HL-60 (cell line): ENCODE results near the gene COX7A1.

Experiments
- DNase-seq, 2 experiments: peaks; one replicate each; pipeline ENCODE4 v3.0.0-alpha.2; 2010 to 2020; ENCODE audit warnings: low read depth in 1 of 2, low spot score in 1 of 2
- H3K27ac ChIP-seq: fragments of 250-450 bp; sonication (Bioruptor Pico); replicated peaks from 2 replicates; pipeline ENCODE4 v1.5.1; 2020; ENCODE audit warnings: mild to moderate bottlenecking, moderate library complexity
- H3K27me3 ChIP-seq: fragments of 250-450 bp; sonication (Bioruptor Pico); 2 replicates; pipeline ENCODE4 v1.5.1; 2021; ENCODE audit warnings: mild to moderate bottlenecking, moderate library complexity; ENCODE audit not compliant: insufficient read depth, poor library complexity, severe bottlenecking
- H3K4me3 ChIP-seq: replicated peaks from 2 replicates; pipeline ENCODE4 v1.5.1; 2011; ENCODE audit warnings: mild to moderate bottlenecking, control low read depth, low read length; ENCODE audit not compliant: insufficient read depth
- GABPA ChIP-seq: IDR thresholded peaks from 2 replicates; pipeline ENCODE4 v1.6.1; 2012; ENCODE audit warnings: low read depth
- POLR2AphosphoS5 ChIP-seq: IDR thresholded peaks from 2 replicates; pipeline ENCODE4 v1.6.1; 2012; ENCODE audit warnings: low read depth
- SPI1 ChIP-seq: IDR thresholded peaks from 2 replicates; pipeline ENCODE4 v1.6.1; 2012; ENCODE audit warnings: low read depth, mild to moderate bottlenecking, borderline replicate concordance
- TF ChIP-seq, protein P1 (sequence below): IDR thresholded peaks from one replicate; pipeline ENCODE4 v1.5.1; 2011; ENCODE audit warnings: low read length, control low read depth, inconsistent platforms; ENCODE audit not compliant: insufficient read depth
- TF ChIP-seq, protein P2 (sequence below): IDR thresholded peaks from 2 replicates; pipeline ENCODE4 v1.6.1; 2012; ENCODE audit warnings: low read depth; ENCODE audit not compliant: insufficient replicate concordance

The COX7A1 gene

DNA sequence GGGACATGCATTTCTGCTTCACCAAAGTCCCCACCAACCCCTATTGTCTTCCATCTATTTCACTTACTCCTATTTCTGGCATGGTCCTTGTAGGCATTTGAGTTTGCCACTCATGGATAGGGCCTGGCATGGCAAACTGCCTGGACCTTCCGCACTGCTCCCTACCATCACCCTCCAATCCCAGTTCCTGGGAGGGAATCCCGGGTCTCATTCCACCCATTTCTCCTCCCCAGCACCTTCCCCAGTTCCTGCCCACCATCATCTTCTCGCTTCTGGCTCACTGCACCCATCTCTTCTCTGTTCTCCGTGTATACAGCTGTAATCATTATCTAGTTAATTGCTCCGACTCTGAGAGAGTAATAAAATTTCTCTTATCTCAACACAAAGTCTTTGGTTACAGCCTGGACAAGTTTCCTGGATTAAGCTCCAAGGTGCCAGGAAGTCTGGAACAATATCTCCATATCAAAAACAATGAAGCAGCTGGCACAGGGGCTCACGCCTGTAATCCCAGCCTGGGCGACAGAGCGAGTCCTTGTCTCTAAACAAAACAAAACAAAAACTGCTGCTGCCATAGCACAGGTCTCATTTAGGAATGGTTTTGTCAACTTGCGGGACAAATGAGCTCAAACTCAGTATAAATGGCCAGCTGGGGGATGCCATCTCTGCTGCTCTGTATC is 17.0 kb upstream of the COX7A1 start:
- no peaks in the 10 kb centered on the region for H3K27me3 ChIP-seq
- TF ChIP-seq SPI1 (no peak), GABPA (no peak), POLR2AphosphoS5 (no peak)
- TF ChIP-seq, protein P1, sequence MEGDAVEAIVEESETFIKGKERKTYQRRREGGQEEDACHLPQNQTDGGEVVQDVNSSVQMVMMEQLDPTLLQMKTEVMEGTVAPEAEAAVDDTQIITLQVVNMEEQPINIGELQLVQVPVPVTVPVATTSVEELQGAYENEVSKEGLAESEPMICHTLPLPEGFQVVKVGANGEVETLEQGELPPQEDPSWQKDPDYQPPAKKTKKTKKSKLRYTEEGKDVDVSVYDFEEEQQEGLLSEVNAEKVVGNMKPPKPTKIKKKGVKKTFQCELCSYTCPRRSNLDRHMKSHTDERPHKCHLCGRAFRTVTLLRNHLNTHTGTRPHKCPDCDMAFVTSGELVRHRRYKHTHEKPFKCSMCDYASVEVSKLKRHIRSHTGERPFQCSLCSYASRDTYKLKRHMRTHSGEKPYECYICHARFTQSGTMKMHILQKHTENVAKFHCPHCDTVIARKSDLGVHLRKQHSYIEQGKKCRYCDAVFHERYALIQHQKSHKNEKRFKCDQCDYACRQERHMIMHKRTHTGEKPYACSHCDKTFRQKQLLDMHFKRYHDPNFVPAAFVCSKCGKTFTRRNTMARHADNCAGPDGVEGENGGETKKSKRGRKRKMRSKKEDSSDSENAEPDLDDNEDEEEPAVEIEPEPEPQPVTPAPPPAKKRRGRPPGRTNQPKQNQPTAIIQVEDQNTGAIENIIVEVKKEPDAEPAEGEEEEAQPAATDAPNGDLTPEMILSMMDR = no peak
- TF ChIP-seq, protein P2, sequence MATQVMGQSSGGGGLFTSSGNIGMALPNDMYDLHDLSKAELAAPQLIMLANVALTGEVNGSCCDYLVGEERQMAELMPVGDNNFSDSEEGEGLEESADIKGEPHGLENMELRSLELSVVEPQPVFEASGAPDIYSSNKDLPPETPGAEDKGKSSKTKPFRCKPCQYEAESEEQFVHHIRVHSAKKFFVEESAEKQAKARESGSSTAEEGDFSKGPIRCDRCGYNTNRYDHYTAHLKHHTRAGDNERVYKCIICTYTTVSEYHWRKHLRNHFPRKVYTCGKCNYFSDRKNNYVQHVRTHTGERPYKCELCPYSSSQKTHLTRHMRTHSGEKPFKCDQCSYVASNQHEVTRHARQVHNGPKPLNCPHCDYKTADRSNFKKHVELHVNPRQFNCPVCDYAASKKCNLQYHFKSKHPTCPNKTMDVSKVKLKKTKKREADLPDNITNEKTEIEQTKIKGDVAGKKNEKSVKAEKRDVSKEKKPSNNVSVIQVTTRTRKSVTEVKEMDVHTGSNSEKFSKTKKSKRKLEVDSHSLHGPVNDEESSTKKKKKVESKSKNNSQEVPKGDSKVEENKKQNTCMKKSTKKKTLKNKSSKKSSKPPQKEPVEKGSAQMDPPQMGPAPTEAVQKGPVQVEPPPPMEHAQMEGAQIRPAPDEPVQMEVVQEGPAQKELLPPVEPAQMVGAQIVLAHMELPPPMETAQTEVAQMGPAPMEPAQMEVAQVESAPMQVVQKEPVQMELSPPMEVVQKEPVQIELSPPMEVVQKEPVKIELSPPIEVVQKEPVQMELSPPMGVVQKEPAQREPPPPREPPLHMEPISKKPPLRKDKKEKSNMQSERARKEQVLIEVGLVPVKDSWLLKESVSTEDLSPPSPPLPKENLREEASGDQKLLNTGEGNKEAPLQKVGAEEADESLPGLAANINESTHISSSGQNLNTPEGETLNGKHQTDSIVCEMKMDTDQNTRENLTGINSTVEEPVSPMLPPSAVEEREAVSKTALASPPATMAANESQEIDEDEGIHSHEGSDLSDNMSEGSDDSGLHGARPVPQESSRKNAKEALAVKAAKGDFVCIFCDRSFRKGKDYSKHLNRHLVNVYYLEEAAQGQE = no peak
- no peak overlapping the region for H3K4me3 ChIP-seq
- no peak for DNase-seq
- no peak overlapping the region for H3K27ac ChIP-seq

DNA sequence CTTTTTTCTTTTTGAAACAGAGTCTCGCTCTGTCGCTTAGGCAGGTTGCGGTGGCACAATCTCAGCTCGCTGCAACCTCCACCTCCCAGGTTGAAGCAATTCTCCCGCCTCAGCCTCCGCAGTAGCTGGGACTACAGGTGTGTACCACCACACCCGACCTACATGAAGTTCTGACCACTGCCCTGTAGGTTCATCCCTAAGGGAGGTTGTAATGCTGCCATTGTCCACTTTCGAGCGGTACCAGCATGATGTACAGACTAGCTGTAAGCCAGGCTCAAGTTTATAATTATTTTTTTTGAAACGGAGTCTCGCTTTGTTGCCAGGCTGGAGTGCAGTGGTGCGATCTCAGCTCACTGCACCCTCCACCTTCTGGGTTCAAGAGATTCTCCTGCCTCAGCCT is 11.6 kb upstream of the COX7A1 start:
- TF ChIP-seq, protein P2 = no peak
- TF ChIP-seq, protein P1 = no peak
- TF ChIP-seq GABPA = no peak
- TF ChIP-seq POLR2AphosphoS5 = no peak
- TF ChIP-seq SPI1 = no peak

DNA sequence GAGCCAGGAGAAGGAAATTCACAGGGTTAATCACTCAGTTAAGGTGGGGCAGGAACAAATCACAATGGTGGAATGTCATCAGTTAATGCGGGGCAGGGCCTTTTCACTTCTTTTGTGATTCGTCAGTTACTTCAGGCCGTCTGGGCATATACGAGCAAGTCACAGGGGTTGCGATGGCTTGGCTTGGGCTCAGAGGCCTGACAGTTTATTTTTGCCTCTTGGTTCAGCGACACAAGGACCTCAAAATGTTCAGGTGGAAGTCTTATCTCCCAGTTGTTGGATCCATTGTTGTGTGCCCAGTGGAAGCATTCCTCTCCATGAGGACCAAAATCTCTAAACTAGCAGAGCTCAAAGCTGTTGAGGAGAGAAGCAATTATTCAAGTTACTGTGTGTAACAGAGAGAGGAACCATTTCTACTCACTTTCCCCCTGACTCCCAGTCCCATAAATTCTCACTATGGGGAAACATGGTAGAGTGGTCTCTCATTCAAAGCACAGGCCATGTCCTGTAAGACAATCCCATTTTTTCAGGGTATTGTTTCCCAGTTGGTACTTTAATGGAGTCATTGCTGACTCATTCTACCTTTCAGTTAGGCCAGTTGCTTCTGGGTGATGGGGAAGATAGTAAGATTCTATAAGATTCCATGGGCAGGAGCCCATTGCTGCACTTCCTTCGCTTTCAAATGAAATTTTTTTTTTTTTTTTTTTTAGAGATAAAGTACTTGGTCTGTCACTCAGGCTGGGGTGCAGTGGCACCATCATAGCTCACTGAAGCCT is 8.8 kb upstream of the COX7A1 start:
- TF ChIP-seq SPI1 (no peak), POLR2AphosphoS5 (no peak)
- TF ChIP-seq, protein P1 = no peak
- Histone ChIP-seq H3K27ac (no peak overlapping the region), H3K4me3 (no peak overlapping the region), H3K27me3 (no peaks in the 10 kb centered on the region)
- no peak for DNase-seq

More for the DNA sequence above, 11.6 kb upstream of the COX7A1 start:
- DNase-seq = no peak
- no peak overlapping the region for H3K27ac ChIP-seq
- H3K4me3 ChIP-seq = no peak overlapping the region
- no peaks in the 10 kb centered on the region for H3K27me3 ChIP-seq
